ENCODE data around the gene GPR108.
"Not testable (repeated sequence)": the region's sequence is repeated elsewhere in the genome, so short reads cannot be mapped to it uniquely, and the experiment has no call there.

GPR108 gene

GRCh38 chr19:6761053-6761676 lies 23.8 kb upstream of the GPR108 start:
- DNase-seq (ENCODE audit: low read depth): no peak

GRCh38 chr19:6760606-6761005 lies 23.2 kb upstream of the GPR108 start:
- DNase-seq (ENCODE audit: low read depth): no peak

GRCh38 chr19:6754653-6755463 lies 17.5 kb upstream of the GPR108 start:
- DNase-seq (ENCODE audit: low read depth): no peak

- no peak for DNase-seq (ENCODE audit: low read depth)
These were observed 16.8 kb upstream of the GPR108 start for GRCh38 chr19:6754136-6754535.

- DNase-seq (ENCODE audit: low read depth): peak; percentile 92
These were observed 16.0 kb upstream of the GPR108 start for GRCh38 chr19:6753178-6754031.

GRCh38 chr19:6752256-6753177 lies 15.1 kb upstream of the GPR108 start:
- DNase-seq (ENCODE audit: low read depth): no peak

GRCh38 chr19:6751189-6751588 lies 13.8 kb upstream of the GPR108 start:
- DNase-seq (ENCODE audit: low read depth): no peak

- no peak for DNase-seq (ENCODE audit: low read depth)
These were observed 12.7 kb upstream of the GPR108 start for GRCh38 chr19:6750062-6750461.

GRCh38 chr19:6748543-6748942 lies 11.2 kb upstream of the GPR108 start:
- not testable (repeated sequence) for DNase-seq (ENCODE audit: low read depth)

- DNase-seq (ENCODE audit: low read depth): no peak
These were observed 8.6 kb upstream of the GPR108 start for GRCh38 chr19:6745965-6746364.

- no peak for DNase-seq (ENCODE audit: low read depth)
These were observed 7.3 kb upstream of the GPR108 start for GRCh38 chr19:6744381-6745301.

GRCh38 chr19:6743714-6744380 lies 6.5 kb upstream of the GPR108 start:
- DNase-seq (ENCODE audit: low read depth): no peak

GRCh38 chr19:6743066-6743465 lies 5.7 kb upstream of the GPR108 start:
- DNase-seq (ENCODE audit: low read depth): no peak

GRCh38 chr19:6740589-6741343 lies 3.4 kb upstream of the GPR108 start:
- DNase-seq (ENCODE audit: low read depth): no peak

GRCh38 chr19:6739883-6740588 lies 2.7 kb upstream of the GPR108 start:
- no peak for DNase-seq (ENCODE audit: low read depth)

- DNase-seq (ENCODE audit: low read depth): no peak
These were observed 2.1 kb upstream of the GPR108 start, which contains the start of gene TRIP10 for GRCh38 chr19:6739390-6739882. Gene TRIP10, plus strand, starts transcription at chr19:6739680. Its CDS starts 82 bp downstream, at chr19:6739762.

- DNase-seq (ENCODE audit: low read depth): no peak
These were observed 1.5 kb upstream of the GPR108 start for GRCh38 chr19:6738787-6739389.

Measured in CMK (cell line).